GM21390 (cell line): ENCODE data around the gene LNPEP.
A peak's percentile ranks its signal among the peaks of the same experiment; 100 is the strongest.

ENCODE experiments used
- ATAC-seq: cut with Tn5 transposase; IDR thresholded peaks from one replicate; pipeline ENCODE4 v1.9.1; 2021; ENCODE audit not compliant: unreplicated experiment

LNPEP gene

GRCh38 chr5:96957254-96958049 is 21.6 kb downstream of the LNPEP start:
- peak; percentile 60 for ATAC-seq

- ATAC-seq: no peak
Observed at GRCh38 chr5:96958977-96959376, 23.1 kb downstream of the LNPEP start.

- ATAC-seq: peak; percentile 46
Observed at GRCh38 chr5:96961053-96961452, 25.2 kb downstream of the LNPEP start.

DNA sequence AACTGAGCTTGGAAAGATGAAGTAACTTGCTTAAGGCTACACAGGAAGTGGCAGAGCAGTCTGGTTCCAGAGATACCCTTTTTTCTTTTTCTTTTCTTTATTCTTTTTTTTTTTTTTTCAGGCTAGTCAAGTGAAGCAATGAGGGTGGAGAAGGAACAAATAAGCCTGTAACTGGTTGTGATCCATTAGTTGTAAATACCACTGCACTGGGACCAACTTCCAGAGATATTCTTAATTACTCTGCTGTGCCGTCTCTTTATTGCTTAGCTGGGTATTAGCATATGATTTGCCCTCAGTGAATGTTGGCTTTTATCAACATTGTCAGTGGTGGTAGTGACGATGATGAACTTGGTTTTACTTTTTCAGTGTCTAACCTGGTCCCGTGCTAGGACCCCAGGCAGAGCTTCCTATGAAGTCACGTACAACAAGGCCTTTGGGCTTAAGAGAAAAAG is 26.7 kb downstream of the LNPEP start:
- ATAC-seq: no peak

DNA sequence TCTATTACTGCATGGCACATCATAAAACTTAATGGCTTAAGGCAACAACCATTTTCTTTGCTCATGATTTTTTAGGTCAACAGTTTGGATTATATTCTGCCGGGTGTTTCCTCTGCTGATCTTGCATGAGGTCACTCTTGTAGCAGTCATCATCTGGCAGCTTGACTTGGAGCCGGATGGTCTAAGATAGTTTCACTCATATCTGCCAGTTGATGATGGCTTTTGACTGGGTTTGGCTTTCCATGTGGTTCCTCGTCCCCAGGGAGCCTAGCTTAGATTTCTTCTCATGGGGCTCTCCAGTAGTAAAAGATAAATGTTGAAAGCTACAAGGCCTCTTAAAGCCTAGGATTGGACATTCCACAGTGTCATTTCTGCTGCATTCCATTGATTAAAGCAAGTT is 27.4 kb downstream of the LNPEP start:
- peak; percentile 44 for ATAC-seq

DNA sequence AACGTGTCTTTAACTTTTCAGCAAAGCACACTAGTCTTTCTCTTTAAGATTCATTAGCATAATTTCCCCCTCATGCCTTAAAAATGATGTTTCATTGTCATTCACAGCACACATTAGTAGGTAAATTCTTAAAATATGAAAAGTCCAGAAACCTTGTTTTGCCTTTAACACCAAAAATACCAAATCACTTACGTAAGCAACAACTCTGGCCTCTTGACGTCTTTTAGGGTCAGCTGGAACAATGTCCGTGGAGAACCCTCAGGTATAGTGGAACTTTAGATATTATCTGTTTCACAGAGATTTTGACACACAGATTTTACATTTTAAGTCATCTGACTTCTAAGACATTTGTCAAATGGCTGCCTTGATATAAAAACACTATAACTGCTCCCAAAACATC is 30.9 kb downstream of the LNPEP start:
- no peak for ATAC-seq

- no peak for ATAC-seq
Observed at GRCh38 chr5:96967400-96967799, 31.5 kb downstream of the LNPEP start.

DNA sequence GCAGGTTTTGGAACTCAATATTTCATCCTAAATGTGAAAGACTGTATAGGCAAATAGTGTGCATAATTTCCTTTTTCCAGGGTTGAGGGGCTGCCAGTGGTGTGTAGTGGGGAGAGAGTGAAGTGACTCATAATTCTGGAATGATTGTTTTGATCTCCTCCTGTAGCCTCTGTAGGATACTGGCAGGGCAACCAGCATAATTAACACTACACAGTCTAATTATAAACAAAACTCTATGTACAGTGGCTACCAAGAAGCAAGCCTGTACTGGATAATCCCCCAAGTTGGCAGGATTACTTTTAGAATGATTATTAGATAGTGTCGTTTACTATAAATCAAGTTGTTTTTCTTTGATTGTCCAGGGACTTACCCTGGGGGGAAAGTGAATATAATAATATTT is 32.2 kb downstream of the LNPEP start:
- ATAC-seq: no peak

DNA sequence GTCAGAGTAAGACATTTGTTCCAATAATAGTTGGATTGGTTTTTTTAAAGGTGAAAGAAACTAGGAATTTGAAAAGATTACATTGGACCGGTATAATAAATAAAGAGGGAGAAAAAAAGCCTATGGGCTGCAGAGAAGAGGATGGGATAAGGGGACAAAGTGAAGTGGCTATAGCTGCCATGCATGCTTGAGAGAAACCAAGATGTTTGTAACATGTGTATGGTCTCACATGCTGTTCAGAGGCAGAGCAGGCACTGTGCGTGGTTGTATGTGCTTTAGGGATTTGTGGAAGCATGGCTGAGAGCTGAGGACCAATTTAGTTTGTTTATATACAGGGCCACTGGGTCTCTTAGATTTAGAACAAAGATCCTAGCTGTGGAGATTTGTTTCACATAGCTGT is 32.7 kb downstream of the LNPEP start:
- no peak for ATAC-seq

DNA sequence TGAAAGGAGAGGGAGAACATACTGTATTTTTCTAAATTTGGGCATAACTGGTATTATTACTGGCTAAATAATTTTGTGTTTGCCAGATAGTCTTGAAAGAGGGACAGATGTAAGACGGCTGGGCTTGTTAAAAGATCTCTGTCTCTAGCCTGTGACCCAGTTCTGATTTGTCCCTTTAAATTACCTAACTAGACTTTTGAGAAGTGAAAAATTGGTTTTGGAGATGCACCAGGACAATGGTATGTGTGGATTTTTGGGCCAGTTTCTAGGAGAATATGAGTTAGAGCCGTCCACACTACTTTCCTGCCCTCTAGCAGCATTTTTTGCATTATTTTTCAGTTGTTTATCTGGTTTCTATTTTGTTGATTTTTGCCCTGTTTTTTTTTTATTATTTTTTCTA is 33.5 kb downstream of the LNPEP start:
- ATAC-seq: no peak

- ATAC-seq: no peak
Observed at GRCh38 chr5:96972599-96973334, 36.9 kb downstream of the LNPEP start.

DNA sequence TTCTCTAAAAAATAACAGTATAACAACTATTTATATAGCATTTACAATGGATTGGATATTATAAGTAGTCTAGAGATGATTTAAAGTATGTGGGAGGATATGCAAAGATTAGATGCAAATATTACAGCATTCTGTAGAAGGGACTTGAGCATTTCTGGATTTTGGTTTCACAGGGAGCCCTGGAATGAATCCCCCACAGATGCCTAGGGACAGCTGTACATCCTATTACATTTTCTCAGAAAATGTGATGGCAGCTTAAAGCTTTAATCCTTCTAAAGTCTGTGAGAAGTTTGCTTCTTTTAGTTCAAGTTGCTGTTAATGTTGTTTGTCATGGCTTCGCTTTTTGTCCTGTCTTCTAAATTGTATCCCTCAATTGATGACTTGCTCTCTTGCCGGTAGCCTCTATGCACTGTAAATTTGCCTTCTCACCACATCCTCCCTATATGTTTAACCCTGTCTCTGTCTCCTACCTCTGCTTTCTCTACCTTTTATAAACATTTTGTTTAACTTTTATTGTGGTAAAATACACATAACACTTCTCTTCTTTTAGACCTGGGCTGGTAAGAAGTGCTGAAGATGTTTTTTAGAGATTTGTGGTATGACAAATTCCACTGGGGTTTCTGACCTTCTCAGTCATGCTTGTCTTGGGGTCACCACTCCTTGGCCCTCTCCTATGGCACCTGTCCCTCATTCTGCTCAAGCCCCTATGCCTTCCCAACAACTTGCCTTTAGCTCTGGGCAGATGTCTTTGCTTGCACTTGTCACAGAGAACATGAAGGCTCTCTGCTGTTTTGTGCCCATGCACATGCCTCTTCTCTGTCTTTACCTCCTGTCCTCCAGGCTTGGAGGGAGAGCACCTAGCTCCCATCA is 37.9 kb downstream of the LNPEP start:
- no peak for ATAC-seq

- ATAC-seq: no peak
Observed at GRCh38 chr5:96975656-96976055, 39.8 kb downstream of the LNPEP start.

- no peak for ATAC-seq
Observed at GRCh38 chr5:96977228-96977627, 41.3 kb downstream of the LNPEP start.

DNA sequence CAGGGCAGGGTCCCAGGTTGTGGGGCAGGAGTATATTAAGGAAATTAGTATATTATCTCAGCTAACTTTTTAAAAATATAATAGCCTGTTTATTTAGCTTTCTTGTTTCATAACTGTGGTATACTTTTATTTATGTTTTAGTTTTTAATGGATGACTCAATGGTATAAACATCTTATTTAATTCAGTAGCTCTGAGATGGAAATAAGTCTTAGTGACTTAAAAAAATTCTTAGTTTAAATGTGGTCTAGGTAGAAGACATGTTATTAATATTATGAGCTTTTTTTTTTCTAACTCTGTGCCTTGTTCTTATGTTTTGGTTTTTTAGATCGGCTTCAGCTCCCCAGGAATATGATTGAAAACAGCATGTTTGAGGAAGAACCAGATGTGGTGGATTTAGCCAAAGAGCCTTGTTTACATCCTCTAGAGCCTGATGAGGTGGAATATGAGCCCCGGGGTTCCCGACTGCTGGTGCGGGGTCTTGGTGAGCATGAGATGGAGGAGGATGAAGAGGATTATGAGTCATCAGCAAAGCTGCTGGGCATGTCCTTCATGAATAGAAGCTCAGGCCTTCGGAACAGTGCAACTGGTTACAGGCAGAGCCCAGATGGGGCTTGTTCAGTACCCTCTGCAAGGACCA is 43.1 kb downstream of the LNPEP start:
- no peak for ATAC-seq

DNA sequence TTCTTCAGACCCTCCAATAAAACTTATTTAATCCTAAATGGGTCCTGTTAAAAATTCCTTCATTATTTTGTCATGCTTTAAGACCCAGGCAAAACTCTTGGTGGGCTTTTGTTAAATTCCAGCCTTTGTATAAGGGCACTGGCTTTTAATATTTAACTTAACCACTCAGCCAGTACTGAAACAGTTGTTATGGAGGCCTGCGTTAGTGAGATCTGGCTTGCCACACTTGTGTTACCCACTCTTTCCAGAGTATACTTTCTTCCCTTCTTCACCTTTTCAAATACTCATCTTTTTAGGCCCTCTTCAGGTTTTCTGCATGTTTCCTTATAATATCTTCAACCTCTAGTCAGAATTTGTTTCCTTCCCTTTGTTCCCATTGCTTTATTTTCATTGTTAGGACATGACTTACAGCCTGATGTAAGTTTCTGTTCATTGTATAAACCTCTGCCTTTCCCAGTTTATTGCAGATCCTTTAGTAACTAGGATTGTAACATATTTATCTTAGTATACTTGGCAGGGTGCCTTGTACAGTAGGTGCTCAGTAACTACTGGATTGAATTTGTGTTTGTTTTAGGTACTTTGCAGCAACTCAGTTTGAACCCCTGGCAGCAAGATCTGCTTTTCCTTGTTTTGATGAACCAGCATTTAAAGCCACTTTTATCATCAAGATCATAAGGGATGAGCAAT is 48.8 kb downstream of the LNPEP start:
- ATAC-seq: no peak

- no peak for ATAC-seq
Observed at GRCh38 chr5:96986450-96986849, 50.6 kb downstream of the LNPEP start.

GRCh38 chr5:96990102-96990501 is 54.2 kb downstream of the LNPEP start:
- no peak for ATAC-seq

GRCh38 chr5:96991708-96992107 is 55.8 kb downstream of the LNPEP start:
- ATAC-seq: no peak

DNA sequence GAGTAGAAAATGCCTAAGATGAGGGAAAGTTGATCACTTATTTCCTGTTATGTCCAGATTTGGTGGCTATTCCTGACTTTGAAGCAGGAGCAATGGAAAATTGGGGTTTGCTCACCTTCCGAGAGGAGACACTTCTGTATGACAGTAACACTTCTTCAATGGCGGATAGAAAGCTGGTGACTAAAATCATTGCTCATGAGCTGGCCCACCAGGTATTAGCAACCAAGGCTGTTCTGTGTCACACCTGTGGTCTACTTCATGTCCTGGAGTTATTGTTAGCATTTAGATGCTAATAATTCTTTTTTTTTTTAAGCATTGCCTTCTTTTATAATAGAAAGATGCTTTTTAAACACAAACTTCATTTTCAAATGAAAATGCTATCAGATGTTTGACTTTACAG is 57.9 kb downstream of the LNPEP start:
- ATAC-seq: no peak
